Endothelial cell (in vitro differentiated cells): ENCODE data around the gene SAMD4A. TPM values are rescaled to one million over a fixed set of nuclear protein-coding genes. Genes with fewer than 3 reads are reported as not detected.

Source experiments
- DNase-seq: peaks from one replicate; pipeline ENCODE4 v3.0.0; 2021; ENCODE audit warnings: low spot score
- H3K27ac Mint-ChIP-seq: one replicate; pipeline ENCODE4 v1.8.0; 2021; ENCODE audit warnings: mixed read lengths, inconsistent platforms; ENCODE audit not compliant: unreplicated experiment
- H3K27me3 Mint-ChIP-seq: one replicate; pipeline ENCODE4 v1.8.0; 2021; ENCODE audit warnings: mild to moderate bottlenecking, moderate library complexity, mixed read lengths, inconsistent platforms; ENCODE audit not compliant: unreplicated experiment
- H3K36me3 Mint-ChIP-seq: one replicate; pipeline ENCODE4 v1.8.0; 2021; ENCODE audit warnings: mild to moderate bottlenecking, low read depth, mixed read lengths, inconsistent platforms; ENCODE audit not compliant: unreplicated experiment
- H3K4me1 Mint-ChIP-seq: one replicate; pipeline ENCODE4 v1.8.0; 2021; ENCODE audit warnings: mild to moderate bottlenecking, mixed read lengths, inconsistent platforms; ENCODE audit not compliant: unreplicated experiment
- H3K4me3 Mint-ChIP-seq: one replicate; pipeline ENCODE4 v1.8.0; 2021; ENCODE audit warnings: mild to moderate bottlenecking, mixed read lengths, inconsistent platforms; ENCODE audit not compliant: unreplicated experiment
- H3K9me3 Mint-ChIP-seq: one replicate; pipeline ENCODE4 v1.8.0; 2021; ENCODE audit warnings: mixed read lengths, inconsistent platforms; ENCODE audit not compliant: unreplicated experiment
- CTCF ChIP-seq: fragments of 200-600 bp; sonication (generic); IDR thresholded peaks from one replicate; pipeline ENCODE4 v1.5.0; 2021; ENCODE audit warnings: antibody characterized with exemption; ENCODE audit not compliant: unreplicated experiment
- total RNA-seq: library from RNA; stranded (reverse); fragmentation: NEBNext Ultra II Directional; extraction: Animal tissue kit (Norgen Biotek cat#: 25700); gene quantifications from one replicate; pipeline ENCODE4 v1.2.1, GENCODE V29; 2021; ENCODE audit not compliant: unreplicated experiment

The SAMD4A gene
- total RNA-seq, 1 donor from 2014 or later = 9.2 TPM

- no peaks in the 10 kb centered on the region for H3K9me3 Mint-ChIP-seq
- peaks cover 8% of the 10 kb centered on the region for H3K4me1 Mint-ChIP-seq
- no peaks in the 10 kb centered on the region for H3K36me3 Mint-ChIP-seq
- no peak overlapping the region for H3K4me3 Mint-ChIP-seq
- no peaks in the 10 kb centered on the region for H3K27me3 Mint-ChIP-seq
- DNase-seq = no peak
- TF ChIP-seq CTCF = no peak
- H3K27ac Mint-ChIP-seq = no peak overlapping the region
These were observed 24.5 kb downstream of the SAMD4A start for GRCh38 chr14:54591461-54591860.

GRCh38 chr14:54591866-54592265 is 24.9 kb downstream of the SAMD4A start:
- no peak for TF ChIP-seq CTCF
- peaks cover 8% of the 10 kb centered on the region for H3K4me1 Mint-ChIP-seq
- DNase-seq = no peak
- H3K9me3 Mint-ChIP-seq = no peaks in the 10 kb centered on the region
- no peak overlapping the region for H3K27ac Mint-ChIP-seq
- no peaks in the 10 kb centered on the region for H3K27me3 Mint-ChIP-seq
- H3K36me3 Mint-ChIP-seq = no peaks in the 10 kb centered on the region
- H3K4me3 Mint-ChIP-seq = no peak overlapping the region

GRCh38 chr14:54593860-54594259 is 26.9 kb downstream of the SAMD4A start:
- TF ChIP-seq CTCF = no peak
- Mint-ChIP-seq H3K4me3 (no peak overlapping the region), H3K4me1 (peaks cover 8% of the 10 kb centered on the region), H3K9me3 (no peaks in the 10 kb centered on the region), H3K27ac (no peak overlapping the region), H3K27me3 (no peaks in the 10 kb centered on the region), H3K36me3 (no peaks in the 10 kb centered on the region)
- no peak for DNase-seq

GRCh38 chr14:54594537-54594936 is 27.6 kb downstream of the SAMD4A start:
- no peak for TF ChIP-seq CTCF
- Mint-ChIP-seq H3K27ac (no peak overlapping the region), H3K4me3 (no peak overlapping the region), H3K4me1 (peaks cover 8% of the 10 kb centered on the region), H3K27me3 (no peaks in the 10 kb centered on the region), H3K36me3 (no peaks in the 10 kb centered on the region), H3K9me3 (no peaks in the 10 kb centered on the region)
- DNase-seq = no peak

- no peak for DNase-seq
- Mint-ChIP-seq H3K9me3 (no peaks in the 10 kb centered on the region), H3K27ac (no peak overlapping the region), H3K4me1 (peaks cover 8% of the 10 kb centered on the region), H3K4me3 (no peak overlapping the region), H3K27me3 (no peaks in the 10 kb centered on the region), H3K36me3 (no peaks in the 10 kb centered on the region)
- TF ChIP-seq CTCF = no peak
These were observed 31.0 kb downstream of the SAMD4A start for GRCh38 chr14:54597795-54598443.
